Keratinocyte (primary cell): Measurements from ENCODE around the gene DPP7. TPM values are rescaled to one million over a fixed set of nuclear protein-coding genes. Genes with fewer than 3 reads are reported as not detected.

Source experiments
- DNase-seq: peaks from one replicate; pipeline ENCODE4 v3.0.0-alpha.2; 2011; ENCODE audit warnings: low read depth, missing footprints, low spot score
- FAIRE-seq: peaks from 2 replicates; lab custom pipeline; 2011; peaks lifted over from hg19 to GRCh38; lab: Jason Lieb, UNC
- H2AFZ ChIP-seq: 2 replicates; pipeline ENCODE4 v1.6.0; 2012; ENCODE audit warnings: low read length, control low read depth, inconsistent platforms; ENCODE audit not compliant: control insufficient read depth
- H3K27ac ChIP-seq: 2 replicates; pipeline ENCODE4 v1.5.1; 2011; ENCODE audit warnings: low read length; ENCODE audit not compliant: control insufficient read depth, insufficient read depth
- H3K27me3 ChIP-seq: 3 replicates; pipeline ENCODE4 v1.6.0; 2011; ENCODE audit warnings: low read length; ENCODE audit not compliant: control insufficient read depth, insufficient read depth; ENCODE audit errors: extremely low read depth
- H3K36me3 ChIP-seq, 2 experiments: 2 replicates in 1 of 2; 3 replicates in 1 of 2; pipeline ENCODE4 v1.5.1; 2011; ENCODE audit warnings: low read length in 2 of 2, mild to moderate bottlenecking in 1 of 2; ENCODE audit not compliant: control insufficient read depth in 2 of 2, insufficient read depth in 2 of 2; ENCODE audit errors: extremely low read depth in 1 of 2
- H3K4me1 ChIP-seq: 3 replicates; pipeline ENCODE4 v1.5.1; 2011; ENCODE audit warnings: low read length; ENCODE audit not compliant: control insufficient read depth, insufficient read depth; ENCODE audit errors: extremely low read depth
- H3K4me2 ChIP-seq: 3 replicates; pipeline ENCODE4 v1.6.0; 2011; ENCODE audit warnings: low read depth, low read length; ENCODE audit not compliant: control insufficient read depth, insufficient read depth; ENCODE audit errors: extremely low read depth
- H3K4me3 ChIP-seq, 3 experiments: fragments of 200-600 bp in 1 of 3; sonication (generic) in 1 of 3; 2 replicates in 2 of 3; 3 replicates in 1 of 3; pipeline ENCODE4 v1.5.1; 2011 to 2016; ENCODE audit warnings: low read length in 3 of 3, mild to moderate bottlenecking in 3 of 3, control low read depth in 2 of 3, inconsistent platforms in 1 of 3, low read depth in 1 of 3, mixed read lengths in 1 of 3, mixed run types in 1 of 3, moderate library complexity in 1 of 3; ENCODE audit not compliant: control insufficient read depth in 2 of 3, insufficient read depth in 2 of 3; ENCODE audit errors: extremely low read depth in 1 of 3
- H3K79me2 ChIP-seq: 2 replicates; pipeline ENCODE4 v1.6.0; 2012; ENCODE audit warnings: low read length; ENCODE audit not compliant: control insufficient read depth, insufficient read depth
- H3K9ac ChIP-seq: 3 replicates; pipeline ENCODE4 v1.6.0; 2011; ENCODE audit warnings: low read length; ENCODE audit not compliant: control insufficient read depth, insufficient read depth; ENCODE audit errors: extremely low read depth
- H3K9me1 ChIP-seq: 3 replicates; pipeline ENCODE4 v1.6.0; 2011; ENCODE audit warnings: low read length; ENCODE audit not compliant: control insufficient read depth, insufficient read depth; ENCODE audit errors: extremely low read depth
- H3K9me3 ChIP-seq: 2 replicates; pipeline ENCODE4 v1.5.1; 2012; ENCODE audit warnings: low read depth, low read length; ENCODE audit not compliant: control insufficient read depth
- H4K20me1 ChIP-seq: 3 replicates; pipeline ENCODE4 v1.6.0; 2011; ENCODE audit warnings: low read length; ENCODE audit not compliant: control insufficient read depth, insufficient read depth; ENCODE audit errors: extremely low read depth
- EZH2 ChIP-seq: IDR thresholded peaks from one replicate; pipeline ENCODE4 v1.6.1; 2012; ENCODE audit warnings: inconsistent platforms, mild to moderate bottlenecking, low read length, moderate library complexity
- dilution Hi-C: fragments of 300-500 bp; cut with MboI; formaldehyde crosslinking; loops from one replicate; pipeline ENCODE4 v1.7.0; 2020; ENCODE audit warnings: low sequenced_read_pairs; ENCODE audit not compliant: extremely low pct_ligation_motif_present
- polyA plus RNA-seq, 5 experiments: library from polyadenylated mRNA; depleted of rRNA in 3 of 5; stranded (reverse) in 3 of 5; stranded (forward) in 1 of 5; unstranded in 1 of 5; fragments of >200 nt; gene quantifications; 1 replicate in 1 of 5; 2 replicates in 3 of 5; 3 replicates in 1 of 5; pipeline versions ENCODE4 v1.2.1 to v1.2.3, GENCODE V29; 2011 to 2012; ENCODE audit warnings: missing spikeins in 2 of 5, low read depth in 1 of 5, low replicate concordance in 1 of 5
- TF ChIP-seq, protein P1 (sequence below), 3 experiments: IDR thresholded peaks in 1 of 3; conservative IDR thresholded peaks in 1 of 3; optimal IDR thresholded peaks in 1 of 3; 2 replicates in 2 of 3; 3 replicates in 1 of 3; pipeline versions ENCODE3 to v1.5.1; 2011; ENCODE audit warnings: low read length in 3 of 3, mild to moderate bottlenecking in 3 of 3, moderate library complexity in 2 of 3, control low read depth in 1 of 3, inconsistent platforms in 1 of 3; ENCODE audit not compliant: insufficient read depth in 2 of 3; ENCODE audit errors: extremely low read depth in 1 of 3

The DPP7 gene
- polyA plus RNA-seq, 1 donor (not counting 4 experiments of a cell fraction or from before 2014, with no cell fraction given) = 35.3 TPM

GRCh38 chr9:137112564-137113384, 1.8 kb downstream of the DPP7 start:
- dilution Hi-C loops = no loop called here
- DNase-seq (no peak), FAIRE-seq (no peak)
- Histone ChIP-seq H4K20me1 (no peaks in the 10 kb centered on the region), H3K79me2 (no peaks in the 10 kb centered on the region), H3K4me3 (no peak overlapping the region), H3K9me1 (no peaks in the 10 kb centered on the region), H3K36me3 (peaks cover 0 to 9% of the 10 kb centered on the region in 2 experiments), H3K27ac (no peak overlapping the region), H3K9me3 (no peaks in the 10 kb centered on the region), H3K4me1 (no peaks in the 10 kb centered on the region), H3K27me3 (peaks cover 7% of the 10 kb centered on the region), H3K9ac (no peak overlapping the region), H2AFZ (no peak overlapping the region), H3K4me2 (no peak overlapping the region)
- no peak for TF ChIP-seq EZH2
- TF ChIP-seq, protein P1, sequence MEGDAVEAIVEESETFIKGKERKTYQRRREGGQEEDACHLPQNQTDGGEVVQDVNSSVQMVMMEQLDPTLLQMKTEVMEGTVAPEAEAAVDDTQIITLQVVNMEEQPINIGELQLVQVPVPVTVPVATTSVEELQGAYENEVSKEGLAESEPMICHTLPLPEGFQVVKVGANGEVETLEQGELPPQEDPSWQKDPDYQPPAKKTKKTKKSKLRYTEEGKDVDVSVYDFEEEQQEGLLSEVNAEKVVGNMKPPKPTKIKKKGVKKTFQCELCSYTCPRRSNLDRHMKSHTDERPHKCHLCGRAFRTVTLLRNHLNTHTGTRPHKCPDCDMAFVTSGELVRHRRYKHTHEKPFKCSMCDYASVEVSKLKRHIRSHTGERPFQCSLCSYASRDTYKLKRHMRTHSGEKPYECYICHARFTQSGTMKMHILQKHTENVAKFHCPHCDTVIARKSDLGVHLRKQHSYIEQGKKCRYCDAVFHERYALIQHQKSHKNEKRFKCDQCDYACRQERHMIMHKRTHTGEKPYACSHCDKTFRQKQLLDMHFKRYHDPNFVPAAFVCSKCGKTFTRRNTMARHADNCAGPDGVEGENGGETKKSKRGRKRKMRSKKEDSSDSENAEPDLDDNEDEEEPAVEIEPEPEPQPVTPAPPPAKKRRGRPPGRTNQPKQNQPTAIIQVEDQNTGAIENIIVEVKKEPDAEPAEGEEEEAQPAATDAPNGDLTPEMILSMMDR (optimal IDR thresholded peaks at IDR 0.05 in 1 of 3, IDR thresholded peaks at IDR 0.05 in 1 of 3, conservative IDR thresholded peaks at IDR 0.05 in 1 of 3; ENCODE audit: extremely low read depth in 1 of 3, insufficient read depth in 2 of 3, low read length in 3 of 3) = no peak

GRCh38 chr9:137111788-137112563, 2.6 kb downstream of the DPP7 start:
- DNase-seq (no peak), FAIRE-seq (no peak)
- Histone ChIP-seq H4K20me1 (no peaks in the 10 kb centered on the region), H3K9ac (no peak overlapping the region), H3K79me2 (no peaks in the 10 kb centered on the region), H3K4me3 (no peak overlapping the region), H3K4me2 (no peak overlapping the region), H3K9me3 (no peaks in the 10 kb centered on the region), H2AFZ (no peak overlapping the region), H3K27ac (no peak overlapping the region), H3K36me3 (peaks cover 0 to 9% of the 10 kb centered on the region in 2 experiments), H3K27me3 (peaks cover 7% of the 10 kb centered on the region), H3K9me1 (no peaks in the 10 kb centered on the region), H3K4me1 (no peaks in the 10 kb centered on the region)
- dilution Hi-C loops = no loop called here
- no peak for TF ChIP-seq EZH2
- TF ChIP-seq, protein P1 (optimal IDR thresholded peaks at IDR 0.05 in 1 of 3, IDR thresholded peaks at IDR 0.05 in 1 of 3, conservative IDR thresholded peaks at IDR 0.05 in 1 of 3; ENCODE audit: extremely low read depth in 1 of 3, insufficient read depth in 2 of 3, low read length in 3 of 3) = no peak
